Caco-2 (cell line): ENCODE measurements around the gene SH3RF2. TPM values are rescaled to one million over a fixed set of nuclear protein-coding genes. Genes with fewer than 3 reads are reported as not detected.

ENCODE experiments used
- BruUV-seq: library from RNA; stranded (reverse); fragments of 400-500 nt; replicated peaks from 2 replicates; lab custom pipeline; 2021; lab: Mats Ljungman, UMichigan
- CTCF ChIA-PET: fragments of 300-600 bp; sonication (Branson Sonifier 250); formaldehyde crosslinking; loops from one replicate; lab custom pipeline; 2022; ENCODE audit warnings: antibody characterized with exemption; lab: Charles Lee
- POLR2A ChIA-PET: fragments of 300-600 bp; sonication (Branson Sonifier 250); formaldehyde crosslinking; loops from one replicate; lab custom pipeline; 2022; ENCODE audit warnings: antibody characterized with exemption; lab: Charles Lee
- DNase-seq, 2 experiments: peaks; one replicate each; pipeline versions ENCODE4 v3.0.0 to v3.0.0-alpha.2; 2020 to 2022
- H3K27me3 ChIP-seq: replicated peaks from 2 replicates; pipeline ENCODE4 v1.6.0; 2011; ENCODE audit warnings: low read length; ENCODE audit not compliant: control insufficient read depth, insufficient read depth
- H3K36me3 ChIP-seq: 2 replicates; pipeline ENCODE4 v1.5.1; 2011; ENCODE audit warnings: low read length; ENCODE audit not compliant: control insufficient read depth, insufficient read depth
- H3K4me1 ChIP-seq: fragments of 250-450 bp; sonication (Bioruptor Pico); 2 replicates; pipeline ENCODE4 v1.5.1; 2020; ENCODE audit warnings: mild to moderate bottlenecking
- H3K4me3 ChIP-seq: 2 replicates; pipeline ENCODE4 v1.5.1; 2011; ENCODE audit warnings: low read depth, mild to moderate bottlenecking, control low read depth, low read length
- H3K9me3 ChIP-seq: fragments of 250-450 bp; sonication (Bioruptor Pico); 2 replicates; pipeline ENCODE4 v1.5.1; 2020; ENCODE audit warnings: mild to moderate bottlenecking, moderate library complexity
- H3K27ac Mint-ChIP-seq: one replicate; pipeline ENCODE4 v1.8.0; 2022; ENCODE audit warnings: mixed read lengths; ENCODE audit not compliant: unreplicated experiment
- H3K27me3 Mint-ChIP-seq: one replicate; pipeline ENCODE4 v1.8.0; 2022; ENCODE audit warnings: mixed read lengths; ENCODE audit not compliant: insufficient read depth, unreplicated experiment
- H3K36me3 Mint-ChIP-seq: one replicate; pipeline ENCODE4 v1.8.0; 2022; ENCODE audit warnings: mild to moderate bottlenecking, mixed read lengths; ENCODE audit not compliant: insufficient read depth, unreplicated experiment
- H3K4me1 Mint-ChIP-seq: one replicate; pipeline ENCODE4 v1.8.0; 2022; ENCODE audit warnings: low read depth, mixed read lengths; ENCODE audit not compliant: unreplicated experiment
- H3K4me3 Mint-ChIP-seq: one replicate; pipeline ENCODE4 v1.8.0; 2022; ENCODE audit warnings: mild to moderate bottlenecking, moderate library complexity, mixed read lengths; ENCODE audit not compliant: unreplicated experiment
- H3K9me3 Mint-ChIP-seq: one replicate; pipeline ENCODE4 v1.8.0; 2022; ENCODE audit warnings: mixed read lengths; ENCODE audit not compliant: unreplicated experiment
- intact Hi-C: fragments of 100-400 bp; cut with micrococcal nuclease; formaldehyde crosslinking; loops from one replicate; pipeline ENCODE4 v1.10.0; 2022; ENCODE audit not compliant: unreplicated experiment
- total RNA-seq: library from RNA; stranded (reverse); gene quantifications from 2 replicates; pipeline ENCODE4 v1.2.3, GENCODE V29; 2022
- TF ChIP-seq, protein P1 (sequence below), 2 experiments: fragments of 200-600 bp in 1 of 2; IDR thresholded peaks; 1 replicate in 1 of 2; 2 replicates in 1 of 2; pipeline versions ENCODE4 v1.5.1 to v1.8.0; 2011 to 2022; ENCODE audit warnings: antibody characterized with exemption in 1 of 2, control low read depth in 1 of 2, inconsistent platforms in 1 of 2, low read depth in 1 of 2, low read length in 1 of 2, mild to moderate bottlenecking in 1 of 2, moderate library complexity in 1 of 2; ENCODE audit not compliant: insufficient read depth in 1 of 2, severe bottlenecking in 1 of 2, unreplicated experiment in 1 of 2

SH3RF2 gene
- total RNA-seq, 1 experiment from 2014 or later, result 49.4 TPM

DNA sequence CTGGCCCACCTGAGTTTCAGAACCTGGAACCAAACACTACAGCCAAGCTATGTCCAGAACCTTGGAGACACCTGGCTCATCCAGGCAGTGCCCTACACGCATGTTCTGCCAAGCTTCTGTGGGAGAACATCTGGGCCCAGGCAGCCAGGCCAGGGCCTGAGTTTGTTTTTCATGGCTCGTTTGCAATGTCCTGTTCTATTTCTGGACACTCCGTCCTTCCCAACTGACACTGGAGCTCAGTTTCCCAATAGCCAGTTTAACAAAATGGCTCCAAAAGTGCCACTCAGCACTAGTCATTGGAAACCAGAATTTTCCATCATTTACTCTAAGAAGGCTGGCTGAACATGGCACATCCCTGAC lies 38.6 kb downstream of the SH3RF2 start:
- CTCF ChIA-PET, result no interaction called here
- Histone ChIP-seq H3K9me3 (no peaks in the 10 kb centered on the region), H3K4me3 (no peak overlapping the region), H3K36me3 (0 out of 2 replicates have a peak, but pooled peaks cover 3% of the 10 kb centered on the region), H3K4me1 (peaks cover 80% of the 10 kb centered on the region), H3K27me3 (no peaks in the 10 kb centered on the region)
- no TSS peak for BruUV-seq
- Mint-ChIP-seq H3K27me3 (no peaks in the 10 kb centered on the region), H3K4me3 (no peak overlapping the region), H3K27ac (peak overlapping the region; percentile 54), H3K9me3 (peaks cover 6% of the 10 kb centered on the region), H3K4me1 (peaks cover 52% of the 10 kb centered on the region), H3K36me3 (peaks cover 59% of the 10 kb centered on the region)
- POLR2A ChIA-PET, result no interaction called here
- TF ChIP-seq, protein P1, sequence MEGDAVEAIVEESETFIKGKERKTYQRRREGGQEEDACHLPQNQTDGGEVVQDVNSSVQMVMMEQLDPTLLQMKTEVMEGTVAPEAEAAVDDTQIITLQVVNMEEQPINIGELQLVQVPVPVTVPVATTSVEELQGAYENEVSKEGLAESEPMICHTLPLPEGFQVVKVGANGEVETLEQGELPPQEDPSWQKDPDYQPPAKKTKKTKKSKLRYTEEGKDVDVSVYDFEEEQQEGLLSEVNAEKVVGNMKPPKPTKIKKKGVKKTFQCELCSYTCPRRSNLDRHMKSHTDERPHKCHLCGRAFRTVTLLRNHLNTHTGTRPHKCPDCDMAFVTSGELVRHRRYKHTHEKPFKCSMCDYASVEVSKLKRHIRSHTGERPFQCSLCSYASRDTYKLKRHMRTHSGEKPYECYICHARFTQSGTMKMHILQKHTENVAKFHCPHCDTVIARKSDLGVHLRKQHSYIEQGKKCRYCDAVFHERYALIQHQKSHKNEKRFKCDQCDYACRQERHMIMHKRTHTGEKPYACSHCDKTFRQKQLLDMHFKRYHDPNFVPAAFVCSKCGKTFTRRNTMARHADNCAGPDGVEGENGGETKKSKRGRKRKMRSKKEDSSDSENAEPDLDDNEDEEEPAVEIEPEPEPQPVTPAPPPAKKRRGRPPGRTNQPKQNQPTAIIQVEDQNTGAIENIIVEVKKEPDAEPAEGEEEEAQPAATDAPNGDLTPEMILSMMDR (IDR thresholded peaks at IDR 0.05; ENCODE audit: insufficient read depth in 1 of 2, low read depth in 1 of 2, low read length in 1 of 2, severe bottlenecking in 1 of 2, unreplicated experiment in 1 of 2), result no peak
- no peak for DNase-seq
- intact Hi-C loops, result no loop called here

DNA sequence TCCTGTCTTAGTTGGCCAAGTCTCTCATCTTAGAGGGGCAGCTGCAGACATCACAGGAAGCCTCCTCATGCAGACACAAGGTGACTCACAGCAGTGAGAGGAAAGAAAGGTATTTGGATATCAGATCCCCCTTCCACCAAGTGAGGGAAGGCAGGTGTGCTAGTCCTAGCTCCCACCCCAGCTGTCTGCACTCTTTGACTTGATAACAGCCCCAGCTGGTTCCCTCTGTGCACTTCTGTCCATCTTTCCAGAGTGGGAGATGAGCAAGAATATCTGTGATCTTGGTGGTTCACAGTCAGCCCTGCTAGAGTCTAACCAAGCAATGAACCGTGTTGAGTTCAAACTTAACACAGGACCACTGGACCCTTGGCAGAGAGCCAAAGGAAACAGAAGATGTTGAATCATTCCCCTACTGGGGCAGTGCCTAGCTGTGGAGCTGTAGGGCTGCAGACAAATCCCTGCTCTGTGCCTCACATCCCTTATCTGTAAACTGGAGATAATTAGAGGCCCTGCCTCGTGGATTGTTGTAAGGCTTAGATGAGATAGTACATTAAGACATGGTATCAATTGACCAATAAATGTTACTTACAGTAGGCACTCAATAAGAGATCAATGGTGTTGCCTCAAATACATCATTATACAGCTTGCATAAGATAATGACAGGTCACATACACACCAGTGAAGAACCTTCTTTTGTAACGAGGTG lies 39.1 kb downstream of the SH3RF2 start:
- Mint-ChIP-seq H3K27me3 (no peaks in the 10 kb centered on the region), H3K27ac (peak overlapping the region; percentile 54), H3K4me1 (peaks cover 57% of the 10 kb centered on the region), H3K9me3 (peaks cover 6% of the 10 kb centered on the region), H3K4me3 (no peak overlapping the region), H3K36me3 (peaks cover 59% of the 10 kb centered on the region)
- Histone ChIP-seq H3K36me3 (0 out of 2 replicates have a peak, but pooled peaks cover 3% of the 10 kb centered on the region), H3K4me1 (peaks cover 85% of the 10 kb centered on the region), H3K4me3 (no peak overlapping the region), H3K27me3 (no peaks in the 10 kb centered on the region), H3K9me3 (no peaks in the 10 kb centered on the region)
- intact Hi-C loops, result no loop called here
- BruUV-seq, result no TSS peak
- peak in 1 of 2 experiments; percentile 66 for DNase-seq
- CTCF ChIA-PET, result no interaction called here
- POLR2A ChIA-PET, result no interaction called here
- TF ChIP-seq, protein P1 (IDR thresholded peaks at IDR 0.05; ENCODE audit: insufficient read depth in 1 of 2, low read depth in 1 of 2, low read length in 1 of 2, severe bottlenecking in 1 of 2, unreplicated experiment in 1 of 2), result no peak

DNA sequence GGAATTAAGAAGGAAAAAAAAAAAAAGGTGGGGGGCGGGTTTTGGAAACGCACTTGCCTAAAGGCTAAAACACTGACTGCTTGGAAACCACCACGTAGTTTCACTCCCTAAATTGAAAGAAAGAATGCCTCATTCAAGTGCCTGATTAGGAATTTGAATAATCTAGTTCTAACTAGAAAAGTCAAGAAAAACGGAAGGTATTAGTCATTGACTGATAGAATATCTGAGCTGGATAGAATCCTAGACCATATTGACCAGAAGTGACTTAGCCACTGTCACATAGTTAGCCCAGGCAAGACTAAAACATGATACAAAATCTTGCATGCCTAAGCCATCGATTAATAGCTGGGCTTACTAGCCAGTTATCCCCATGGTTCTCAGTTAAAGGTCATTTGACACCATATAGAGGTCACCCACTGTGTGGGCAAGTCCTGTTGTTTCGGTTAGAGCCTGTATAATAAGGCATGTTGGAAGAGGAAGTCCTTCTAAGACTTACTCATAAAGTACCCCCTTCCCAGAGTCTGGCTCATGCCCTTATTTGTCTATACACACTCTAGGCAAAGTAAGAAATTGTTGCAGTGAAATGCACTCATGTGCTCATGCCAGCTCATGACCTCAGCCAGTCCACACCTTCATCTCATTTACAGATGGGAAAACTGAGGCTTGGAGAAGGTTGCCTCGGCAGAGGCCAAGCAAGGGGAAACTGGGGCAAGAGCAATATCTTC lies 40.2 kb downstream of the SH3RF2 start:
- no peaks in the 10 kb centered on the region for H3K27me3 Mint-ChIP-seq
- no peaks in the 10 kb centered on the region for H3K27me3 ChIP-seq
- H3K9me3 ChIP-seq, result no peaks in the 10 kb centered on the region
- peak overlapping the region; percentile 47 for H3K27ac Mint-ChIP-seq
- TF ChIP-seq, protein P1 (IDR thresholded peaks at IDR 0.05; ENCODE audit: insufficient read depth in 1 of 2, low read depth in 1 of 2, low read length in 1 of 2, severe bottlenecking in 1 of 2, unreplicated experiment in 1 of 2), result no peak
- no TSS peak for BruUV-seq
- H3K4me1 ChIP-seq, result peaks cover 94% of the 10 kb centered on the region
- no peak overlapping the region for H3K4me3 ChIP-seq
- no peak for DNase-seq
- ChIA-PET POLR2A (interaction anchor here (0.6 to 0.7 kb wide), 2 partner anchors 29 to 40 kb away, joined by 3 to 4 read pairs; partner anchors contain the start of gene SH3RF2), CTCF (no interaction called here)
- H3K4me1 Mint-ChIP-seq, result peaks cover 68% of the 10 kb centered on the region
- peaks cover 70% of the 10 kb centered on the region for H3K36me3 Mint-ChIP-seq
- H3K4me3 Mint-ChIP-seq, result no peak overlapping the region
- intact Hi-C loops, result no loop called here
- H3K36me3 ChIP-seq, result 0 out of 2 replicates have a peak, but pooled peaks cover 3% of the 10 kb centered on the region
- H3K9me3 Mint-ChIP-seq, result peaks cover 6% of the 10 kb centered on the region
